IPS-15b (cell line): Measurements from ENCODE around the gene PTPRU.

Source experiments
- H3K27me3 ChIP-seq: one replicate; pipeline ENCODE4 v1.6.1; 2013; ENCODE audit warnings: low read length; ENCODE audit not compliant: control insufficient read depth, insufficient read depth
- H3K36me3 ChIP-seq: one replicate; pipeline ENCODE4 v1.6.1; 2013; ENCODE audit warnings: low read length; ENCODE audit not compliant: control insufficient read depth, insufficient read depth
- H3K4me1 ChIP-seq: one replicate; pipeline ENCODE4 v1.6.1; 2013; ENCODE audit warnings: mild to moderate bottlenecking, low read length; ENCODE audit not compliant: control insufficient read depth, insufficient read depth
- H3K4me3 ChIP-seq: one replicate; pipeline ENCODE4 v1.5.1; 2013; ENCODE audit warnings: low read depth, low read length
- H3K9ac ChIP-seq: one replicate; pipeline ENCODE4 v1.6.1; 2013; ENCODE audit warnings: low read depth, mild to moderate bottlenecking, low read length
- H3K9me3 ChIP-seq: one replicate; pipeline ENCODE4 v1.6.1; 2013; ENCODE audit warnings: mild to moderate bottlenecking, low read length; ENCODE audit not compliant: control insufficient read depth, insufficient read depth

The PTPRU gene

DNA sequence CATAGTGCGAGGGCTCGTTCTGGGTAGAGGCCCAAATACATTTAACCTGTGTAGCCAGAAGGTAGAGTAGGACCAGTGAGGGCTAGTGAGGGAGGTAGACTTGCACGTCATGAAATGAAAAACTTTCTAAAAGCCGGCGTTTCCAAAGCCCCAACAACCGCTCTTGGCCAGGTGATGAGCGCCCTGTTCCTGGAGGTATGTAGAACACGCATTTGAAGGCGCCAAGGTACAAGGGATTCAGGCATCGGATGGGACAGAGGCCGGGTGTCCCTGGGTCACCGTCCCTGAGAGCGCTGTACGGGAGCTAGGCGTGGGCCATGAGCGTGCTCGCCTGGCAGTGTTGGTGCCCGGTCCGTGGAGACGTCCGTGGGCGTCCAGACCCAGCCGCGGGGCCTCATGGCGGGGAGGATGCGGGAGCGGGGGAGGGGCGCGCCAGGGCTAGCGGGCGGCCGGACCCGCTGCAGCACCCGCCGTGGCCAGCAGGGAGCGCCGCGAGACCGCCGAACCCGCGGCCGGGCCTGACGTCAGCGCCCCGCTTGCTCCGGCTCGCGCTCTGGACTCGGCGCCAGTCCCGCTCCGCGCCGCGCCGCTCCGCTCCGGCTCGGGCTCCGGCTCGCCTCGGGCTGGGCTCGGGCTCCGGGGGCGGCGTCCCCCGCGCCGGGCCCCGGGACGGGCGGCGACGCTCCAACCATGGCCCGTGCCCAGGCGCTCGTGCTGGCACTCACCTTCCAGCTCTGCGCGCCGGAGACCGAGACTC, at the start of gene PTPRU:
TSS of gene PTPRU (plus strand) at position 568 of the 757 bp plus-strand sequence. CDS start at position 691, 123 bp downstream.
- Histone ChIP-seq H3K27me3 (peaks cover 70% of the 10 kb centered on the region), H3K4me3 (peak within 1 kb of the TSS; percentile 98), H3K9me3 (no peaks in the 10 kb centered on the region), H3K4me1 (peaks cover 19% of the 10 kb centered on the region), H3K9ac (peak within 1 kb of the TSS; percentile 70), H3K36me3 (no peaks in the 10 kb centered on the region)

DNA sequence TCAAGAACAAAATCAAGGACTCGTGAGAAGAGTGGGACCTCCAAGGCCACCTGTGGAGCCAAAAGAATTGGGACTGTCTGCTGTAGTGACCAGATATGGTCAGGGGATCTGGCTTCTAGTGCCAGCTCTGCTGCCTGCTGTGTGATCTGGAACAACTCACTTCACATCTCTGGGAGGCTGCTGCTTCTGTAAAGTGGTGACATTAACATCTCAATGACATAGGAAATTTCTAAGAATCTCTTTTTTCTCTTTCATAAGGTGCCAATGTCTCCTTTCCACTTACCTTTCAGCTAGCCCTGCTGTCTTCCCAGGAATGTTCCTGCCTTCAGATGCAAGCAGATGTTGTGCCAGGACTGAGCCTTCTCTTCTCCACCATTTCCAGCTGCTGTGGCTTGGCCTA, 49.6 kb upstream of the PTPRU start:
- no peaks in the 10 kb centered on the region for H3K36me3 ChIP-seq
- H3K9ac ChIP-seq = no peak overlapping the region
- H3K4me1 ChIP-seq = peaks cover 14% of the 10 kb centered on the region
- H3K9me3 ChIP-seq = no peaks in the 10 kb centered on the region
- H3K27me3 ChIP-seq = no peaks in the 10 kb centered on the region
- H3K4me3 ChIP-seq = no peak overlapping the region

DNA sequence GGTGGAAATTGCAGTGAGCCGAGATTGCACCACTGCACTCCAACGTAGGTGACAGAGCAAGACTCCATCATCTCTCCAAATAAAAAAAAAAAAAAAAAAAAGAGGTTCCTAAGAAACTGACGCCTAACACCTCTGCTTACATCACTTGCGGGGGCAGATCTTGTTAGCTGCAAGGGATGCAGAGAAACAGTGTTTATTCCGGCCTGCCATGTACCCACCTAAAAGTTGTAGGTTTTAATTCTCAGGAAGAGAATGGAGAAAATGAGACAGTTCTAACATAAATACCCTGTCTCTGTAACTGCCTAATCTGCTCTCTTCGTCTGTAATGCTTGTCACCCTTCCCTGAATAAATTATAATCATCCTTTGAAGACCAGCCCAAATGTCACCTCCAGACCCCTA, 45.6 kb upstream of the PTPRU start:
- no peak overlapping the region for H3K4me3 ChIP-seq
- H3K9me3 ChIP-seq = no peaks in the 10 kb centered on the region
- H3K9ac ChIP-seq = no peak overlapping the region
- no peaks in the 10 kb centered on the region for H3K27me3 ChIP-seq
- peaks cover 11% of the 10 kb centered on the region for H3K4me1 ChIP-seq
- peaks cover 18% of the 10 kb centered on the region for H3K36me3 ChIP-seq

DNA sequence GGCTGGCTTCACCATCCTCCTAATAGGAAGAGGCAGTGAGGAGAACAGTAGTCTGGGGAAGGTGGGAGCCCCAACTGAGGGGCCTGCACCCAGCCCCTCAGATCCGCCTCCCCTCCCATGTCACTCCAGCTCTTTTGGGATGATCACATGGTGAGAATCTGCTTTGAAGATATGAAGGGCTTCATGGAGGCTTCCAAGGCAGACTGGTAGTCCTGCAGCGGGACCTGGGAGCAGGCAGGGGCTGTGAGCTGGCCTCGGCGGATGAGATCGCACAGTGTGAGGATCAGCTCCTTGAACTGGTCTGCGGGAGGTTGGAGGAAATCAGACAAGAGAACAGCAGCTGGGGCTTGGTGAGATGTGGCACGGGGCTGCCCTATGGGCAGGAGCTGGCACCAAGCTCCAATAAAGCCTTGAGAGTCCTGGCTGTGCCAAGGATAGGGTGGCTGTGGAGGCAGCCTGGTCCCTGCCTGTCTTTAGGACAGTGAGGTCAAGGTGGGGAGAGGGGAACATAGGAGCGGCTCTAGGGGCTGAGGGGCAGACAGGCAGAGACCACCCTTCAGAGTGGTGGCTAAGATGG, 42.4 kb upstream of the PTPRU start:
- no peaks in the 10 kb centered on the region for H3K27me3 ChIP-seq
- H3K4me1 ChIP-seq = no peaks in the 10 kb centered on the region
- no peak overlapping the region for H3K9ac ChIP-seq
- no peak overlapping the region for H3K4me3 ChIP-seq
- H3K9me3 ChIP-seq = no peaks in the 10 kb centered on the region
- peaks cover 23% of the 10 kb centered on the region for H3K36me3 ChIP-seq

GRCh38 chr1:29195881-29196291, 40.4 kb upstream of the PTPRU start:
- H3K9ac ChIP-seq = no peak overlapping the region
- peaks cover 23% of the 10 kb centered on the region for H3K36me3 ChIP-seq
- no peaks in the 10 kb centered on the region for H3K27me3 ChIP-seq

GRCh38 chr1:29196863-29197589, 39.3 kb upstream of the PTPRU start:
- no peak overlapping the region for H3K9ac ChIP-seq
- H3K27me3 ChIP-seq = no peaks in the 10 kb centered on the region
- H3K4me1 ChIP-seq = no peaks in the 10 kb centered on the region
- H3K4me3 ChIP-seq = no peak overlapping the region
- no peaks in the 10 kb centered on the region for H3K9me3 ChIP-seq
- peaks cover 31% of the 10 kb centered on the region for H3K36me3 ChIP-seq

More at GRCh38 chr1:29195881-29196291, 40.4 kb upstream of the PTPRU start:
- no peaks in the 10 kb centered on the region for H3K4me1 ChIP-seq
- H3K4me3 ChIP-seq = no peak overlapping the region
- H3K9me3 ChIP-seq = no peaks in the 10 kb centered on the region

DNA sequence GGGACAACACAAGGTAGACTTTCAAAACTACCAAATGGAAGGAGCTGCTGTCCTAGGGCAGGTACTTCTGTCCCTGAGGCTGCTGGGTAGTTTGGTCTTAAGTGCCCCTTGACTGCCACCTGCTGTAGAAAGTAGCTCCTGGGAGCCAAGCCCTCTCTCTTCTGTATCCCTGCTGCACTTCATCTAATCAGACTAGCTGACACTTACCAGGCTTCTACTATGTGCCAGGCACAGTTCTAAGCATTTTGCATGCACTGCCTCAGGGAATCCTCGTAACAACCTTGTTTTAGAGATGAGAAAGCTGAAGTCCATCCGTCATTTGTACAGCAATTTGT, 38.8 kb upstream of the PTPRU start:
- H3K9me3 ChIP-seq = no peaks in the 10 kb centered on the region
- no peaks in the 10 kb centered on the region for H3K27me3 ChIP-seq
- H3K36me3 ChIP-seq = peaks cover 35% of the 10 kb centered on the region
- H3K4me3 ChIP-seq = no peak overlapping the region
- H3K4me1 ChIP-seq = peaks cover 3% of the 10 kb centered on the region
- no peak overlapping the region for H3K9ac ChIP-seq

DNA sequence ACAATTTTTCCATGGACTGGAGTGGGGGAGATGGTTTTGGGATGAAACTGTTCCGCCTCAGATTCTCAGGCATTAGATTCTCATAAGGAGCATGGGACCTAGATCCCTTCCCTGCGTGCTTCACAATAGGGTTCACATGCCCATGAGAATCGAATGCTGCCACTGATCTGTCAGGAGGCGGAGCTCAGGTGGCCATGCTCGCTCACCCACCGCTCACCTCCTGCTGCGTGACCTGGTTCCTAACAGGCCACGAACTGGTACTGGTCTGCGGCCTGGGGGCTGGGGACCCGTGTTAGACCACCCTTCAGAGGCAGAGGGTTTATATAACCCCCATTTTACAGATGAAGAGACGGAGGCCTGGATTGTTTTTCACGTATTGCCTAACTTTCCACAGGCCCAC, 38.3 kb upstream of the PTPRU start:
- no peak overlapping the region for H3K4me3 ChIP-seq
- peaks cover 5% of the 10 kb centered on the region for H3K4me1 ChIP-seq
- no peak overlapping the region for H3K9ac ChIP-seq
- peaks cover 34% of the 10 kb centered on the region for H3K36me3 ChIP-seq
- H3K27me3 ChIP-seq = no peaks in the 10 kb centered on the region
- no peaks in the 10 kb centered on the region for H3K9me3 ChIP-seq

GRCh38 chr1:29200906-29201594, 35.3 kb upstream of the PTPRU start:
- peaks cover 5% of the 10 kb centered on the region for H3K4me1 ChIP-seq
- H3K4me3 ChIP-seq = no peak overlapping the region
- no peak overlapping the region for H3K9ac ChIP-seq
- H3K9me3 ChIP-seq = no peaks in the 10 kb centered on the region
- H3K27me3 ChIP-seq = no peaks in the 10 kb centered on the region
- H3K36me3 ChIP-seq = peaks cover 22% of the 10 kb centered on the region

DNA sequence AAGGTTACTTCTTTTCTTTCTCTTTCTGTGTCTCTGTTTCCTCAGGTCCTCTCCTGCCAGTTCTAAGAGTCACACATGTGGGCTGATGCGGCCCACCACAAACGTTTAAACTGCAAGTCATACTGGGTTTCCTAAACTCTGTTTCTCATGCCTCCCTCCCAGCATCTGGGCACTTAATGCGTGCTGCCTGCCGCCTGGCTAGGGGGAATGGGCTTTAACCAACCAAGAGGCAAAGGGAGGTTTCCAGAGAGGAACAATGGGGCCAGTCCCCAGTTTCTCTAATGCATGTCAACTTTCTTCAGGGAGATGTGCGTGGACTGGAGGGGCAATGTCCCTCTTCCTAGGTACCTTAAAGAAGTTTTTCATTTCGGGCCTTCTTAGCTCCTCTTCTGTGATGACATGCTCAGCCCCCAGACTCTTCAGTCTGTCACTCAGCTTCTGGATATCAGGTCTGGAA, 34.7 kb upstream of the PTPRU start:
- H3K36me3 ChIP-seq = peaks cover 22% of the 10 kb centered on the region
- H3K9ac ChIP-seq = no peak overlapping the region
- H3K9me3 ChIP-seq = no peaks in the 10 kb centered on the region
- no peaks in the 10 kb centered on the region for H3K27me3 ChIP-seq
- peaks cover 5% of the 10 kb centered on the region for H3K4me1 ChIP-seq
- H3K4me3 ChIP-seq = no peak overlapping the region

DNA sequence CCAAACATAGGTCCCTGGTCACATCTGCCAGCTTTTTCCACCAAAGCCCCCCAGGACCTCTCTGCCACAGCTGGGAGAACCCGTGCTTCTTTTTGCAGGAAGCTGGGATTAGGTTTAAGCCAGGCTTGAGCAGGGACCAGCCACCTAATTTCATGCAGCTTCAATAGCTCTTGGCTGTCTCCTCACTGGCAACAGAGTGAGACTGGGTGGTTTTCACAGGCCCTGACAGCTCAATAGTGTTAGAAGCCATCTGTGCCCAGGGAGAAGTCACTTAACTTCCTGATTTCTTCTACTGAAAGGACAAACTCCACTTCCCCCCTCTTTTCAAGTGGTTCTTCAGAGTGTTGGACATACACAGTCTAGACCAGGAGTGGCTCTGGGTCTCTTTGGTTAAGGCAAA, 34.3 kb upstream of the PTPRU start:
- H3K4me1 ChIP-seq = peaks cover 5% of the 10 kb centered on the region
- H3K36me3 ChIP-seq = peaks cover 22% of the 10 kb centered on the region
- no peak overlapping the region for H3K4me3 ChIP-seq
- H3K9ac ChIP-seq = no peak overlapping the region
- H3K27me3 ChIP-seq = no peaks in the 10 kb centered on the region
- no peaks in the 10 kb centered on the region for H3K9me3 ChIP-seq
